ENCODE measurements around the gene TAF10.

TAF10 gene

GRCh38 chr11:6583584-6583983, 28.4 kb downstream of the TAF10 start:
- DNase-seq (ENCODE audit: low read depth), result no peak

GRCh38 chr11:6579681-6580080, 32.3 kb downstream of the TAF10 start:
- DNase-seq (ENCODE audit: low read depth), result no peak

DNA sequence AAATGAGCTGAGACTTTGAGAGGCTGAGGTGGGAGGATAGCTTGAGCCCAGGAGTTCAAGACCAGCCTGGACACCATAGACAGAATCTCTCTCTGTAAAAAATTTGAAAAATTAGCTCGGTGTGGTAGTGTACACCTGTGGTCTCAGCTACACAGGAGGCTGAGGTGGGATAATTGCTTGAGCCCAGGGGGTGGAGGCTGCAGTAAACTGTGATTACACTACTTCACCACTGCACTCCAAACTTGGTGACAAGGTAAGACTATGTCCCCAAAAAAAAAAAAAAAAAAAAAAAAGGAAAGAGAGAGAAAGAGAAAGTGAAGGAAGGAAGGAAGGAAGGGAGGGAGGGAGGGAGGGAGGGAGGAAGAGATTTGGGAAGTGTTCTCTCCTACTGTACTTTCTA, 33.9 kb downstream of the TAF10 start:
- DNase-seq (ENCODE audit: low read depth), result no peak

DNA sequence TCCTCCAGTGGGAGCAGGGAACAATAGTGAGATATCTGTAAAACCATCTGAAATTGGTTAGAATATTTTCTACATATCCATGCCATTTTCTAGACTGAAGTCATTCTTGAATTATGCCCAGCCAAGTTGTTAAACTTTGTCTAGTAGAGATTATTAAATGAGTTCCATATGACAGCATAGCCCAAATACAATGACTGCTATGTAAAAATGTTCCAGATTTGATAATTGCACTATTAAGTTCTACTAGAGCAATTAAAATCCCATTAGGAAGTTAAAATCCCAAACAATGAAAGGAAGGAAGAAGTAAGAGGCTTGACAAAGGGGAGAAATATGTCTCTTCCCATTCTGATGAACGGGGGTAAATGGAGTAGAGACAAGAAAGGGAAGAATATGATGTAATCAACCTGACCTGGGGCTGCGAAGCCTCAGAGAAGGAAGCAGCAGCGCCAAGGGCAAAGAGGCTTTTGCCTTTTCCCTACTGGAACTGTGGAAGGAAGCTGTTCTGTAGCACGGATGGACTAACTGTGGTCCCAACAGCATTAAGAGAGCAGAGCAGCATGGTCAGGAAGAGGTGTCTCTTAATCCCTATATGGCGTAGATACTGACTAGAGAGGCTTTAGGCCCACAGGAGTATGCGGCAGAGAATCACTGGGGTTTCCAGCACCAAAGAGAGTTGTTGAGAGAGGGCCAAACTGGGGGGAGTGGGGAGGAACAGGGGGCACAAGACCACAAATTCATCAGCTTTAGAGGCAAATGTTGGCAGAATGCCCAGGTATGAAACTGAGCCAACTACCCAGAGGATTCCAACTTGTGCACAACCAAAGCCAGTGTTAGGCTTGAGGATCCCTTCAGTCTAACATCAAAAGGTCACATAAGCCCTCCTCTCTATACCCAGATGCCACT, 35.3 kb downstream of the TAF10 start:
- no peak for DNase-seq (ENCODE audit: low read depth)

- DNase-seq (ENCODE audit: low read depth), result no peak
Measured at GRCh38 chr11:6574816-6575715, 37.0 kb downstream of the TAF10 start.

- no peak for DNase-seq (ENCODE audit: low read depth)
Measured at GRCh38 chr11:6572215-6572614, 39.8 kb downstream of the TAF10 start.

- DNase-seq (ENCODE audit: low read depth), result no peak
Measured at GRCh38 chr11:6571434-6572008, 40.5 kb downstream of the TAF10 start.

DNA sequence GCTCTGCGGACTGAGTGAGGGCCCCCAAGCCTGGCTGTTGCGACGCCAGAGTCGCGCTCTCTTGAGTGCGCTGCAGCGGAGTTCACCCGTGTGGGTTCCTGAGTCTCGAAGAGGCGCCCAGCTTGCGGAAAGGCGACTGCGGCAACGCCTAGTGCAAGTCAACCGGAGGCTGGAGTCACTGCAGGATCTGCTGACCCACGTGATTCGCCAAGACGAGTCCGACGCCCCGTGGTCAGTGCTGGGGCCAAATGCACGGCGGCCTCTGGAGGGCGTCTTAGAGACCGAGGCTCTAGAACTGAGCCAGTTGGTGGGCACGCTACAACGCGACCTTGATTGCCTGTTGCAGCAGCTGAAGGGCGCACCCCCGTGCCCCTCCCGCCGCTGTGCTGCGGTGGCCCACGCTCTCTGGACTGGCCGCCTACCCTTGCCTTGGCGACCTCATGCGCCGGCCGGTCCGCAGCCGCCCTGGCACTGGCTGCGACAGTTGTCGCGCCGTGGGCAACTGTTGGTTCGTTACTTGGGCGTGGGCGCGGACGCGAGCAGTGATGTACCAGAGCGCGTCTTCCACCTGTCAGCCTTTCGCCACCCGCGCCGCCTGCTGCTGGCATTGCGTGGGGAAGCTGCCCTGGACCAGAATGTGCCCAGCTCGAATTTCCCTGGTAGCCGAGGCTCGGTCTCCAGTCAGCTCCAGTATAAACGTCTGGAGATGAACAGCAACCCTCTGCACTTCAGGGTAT, 41.2 kb downstream of the TAF10 start:
- DNase-seq (ENCODE audit: low read depth), result no peak

DNA sequence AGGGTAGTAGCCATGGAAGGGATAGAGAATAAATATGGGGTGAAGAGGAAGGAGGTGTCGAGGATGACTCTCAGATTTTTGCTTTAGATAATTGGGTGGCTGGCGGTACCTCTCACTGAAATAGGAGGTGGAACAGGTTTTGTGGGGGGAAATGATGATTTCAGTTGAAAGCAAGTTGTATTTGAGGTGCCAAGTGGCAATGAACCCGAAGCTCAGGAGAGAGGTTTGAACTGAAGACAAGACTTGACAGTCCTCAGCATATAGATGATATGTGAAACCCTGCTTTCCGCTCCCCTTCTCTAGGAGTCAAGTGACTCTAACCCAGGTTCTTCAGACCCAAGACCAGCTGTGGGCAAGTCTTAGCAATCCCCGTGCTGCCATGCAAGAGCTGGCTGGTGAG, 42.3 kb downstream of the TAF10 start:
- no peak for DNase-seq (ENCODE audit: low read depth)

DNA sequence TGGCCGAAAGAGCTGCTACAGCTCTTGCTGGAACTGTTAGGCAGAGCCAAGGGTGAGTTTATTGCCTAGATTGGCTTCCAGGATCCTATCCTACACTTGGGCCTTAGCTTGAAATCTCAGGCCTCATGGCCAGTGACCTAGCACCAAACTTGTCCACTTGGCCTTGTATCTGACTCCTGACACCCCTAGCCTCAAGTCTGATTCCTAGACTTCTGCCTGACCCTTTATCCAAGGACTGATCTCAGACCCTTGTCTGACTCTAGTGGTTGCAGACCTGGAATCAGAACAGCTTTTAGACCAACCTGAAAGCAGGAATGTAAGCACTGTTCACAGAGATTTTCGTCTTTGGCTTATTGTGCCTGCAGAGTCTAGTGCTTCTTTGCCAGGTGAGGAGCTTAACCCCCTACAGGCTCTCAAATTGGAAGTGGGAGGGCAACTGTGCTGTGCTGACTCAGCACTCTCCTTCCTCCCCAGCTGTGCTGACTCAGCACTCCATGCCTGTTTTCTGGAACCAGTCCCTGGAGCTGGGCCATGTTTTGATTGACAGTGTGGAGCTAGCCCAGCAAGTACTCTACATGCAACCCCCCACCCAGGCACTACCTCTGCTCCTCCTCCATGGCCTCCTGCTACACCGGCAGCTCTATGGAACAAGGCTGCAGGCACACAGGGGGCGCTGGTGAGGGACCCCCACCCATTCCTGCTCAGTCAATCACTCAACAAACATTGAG, 43.7 kb downstream of the TAF10 start:
- DNase-seq (ENCODE audit: low read depth), result no peak

DNA sequence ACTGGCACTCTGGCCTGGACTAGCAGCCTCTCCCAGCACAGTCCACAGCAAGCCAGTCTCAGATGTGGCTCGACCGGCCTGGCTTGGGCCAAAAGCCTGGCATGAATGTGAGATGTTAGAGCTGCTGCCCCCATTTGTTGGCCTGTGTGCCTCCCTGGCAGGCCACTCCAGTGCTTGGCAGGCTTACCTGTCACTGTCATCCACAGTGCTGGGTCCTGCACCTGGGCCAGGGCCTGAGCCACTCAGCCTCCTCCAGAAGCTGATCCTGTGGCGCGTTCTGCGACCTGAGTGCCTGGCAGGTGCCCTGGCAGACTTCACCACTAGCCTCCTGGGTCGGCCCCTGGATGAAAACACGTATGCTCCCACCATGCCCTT, 44.7 kb downstream of the TAF10 start:
- DNase-seq (ENCODE audit: low read depth), result no peak

- no peak for DNase-seq (ENCODE audit: low read depth)
Measured at GRCh38 chr11:6566704-6567370, 45.2 kb downstream of the TAF10 start.

DNA sequence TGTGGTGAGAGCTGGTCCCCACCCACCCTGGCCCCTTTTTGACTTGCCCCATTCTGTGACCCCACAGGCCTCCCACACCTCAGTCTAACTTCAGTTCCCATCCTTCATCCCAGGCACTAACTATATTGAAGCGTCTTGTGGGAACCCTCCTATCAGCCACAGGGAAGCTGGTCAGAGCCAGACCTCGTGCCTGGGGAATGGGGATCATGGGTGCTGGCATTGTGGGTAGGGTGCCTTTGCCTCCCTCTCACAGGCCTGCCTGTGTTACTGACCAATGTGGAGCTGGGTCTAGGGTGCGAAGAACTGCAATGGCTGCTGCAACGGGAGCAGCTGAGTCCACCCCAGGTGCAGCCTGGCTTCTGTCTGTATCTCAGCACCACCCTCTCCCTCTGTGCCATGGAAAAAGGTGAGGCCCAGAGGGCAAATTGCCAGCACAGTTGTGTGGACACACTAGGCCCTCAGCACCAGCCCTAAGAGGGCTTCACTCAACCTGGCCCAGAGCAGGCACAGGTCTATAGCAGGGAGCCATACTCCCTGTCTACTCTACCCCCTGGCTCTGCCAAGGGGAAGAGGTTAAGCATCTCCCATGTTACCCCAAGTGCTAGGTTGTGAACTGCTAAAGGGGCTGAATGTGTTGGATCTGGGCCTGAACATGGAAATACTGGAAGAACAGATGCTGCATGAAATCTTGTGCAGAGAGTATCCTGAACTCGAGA, 45.9 kb downstream of the TAF10 start:
- DNase-seq (ENCODE audit: low read depth), result no peak

DNA sequence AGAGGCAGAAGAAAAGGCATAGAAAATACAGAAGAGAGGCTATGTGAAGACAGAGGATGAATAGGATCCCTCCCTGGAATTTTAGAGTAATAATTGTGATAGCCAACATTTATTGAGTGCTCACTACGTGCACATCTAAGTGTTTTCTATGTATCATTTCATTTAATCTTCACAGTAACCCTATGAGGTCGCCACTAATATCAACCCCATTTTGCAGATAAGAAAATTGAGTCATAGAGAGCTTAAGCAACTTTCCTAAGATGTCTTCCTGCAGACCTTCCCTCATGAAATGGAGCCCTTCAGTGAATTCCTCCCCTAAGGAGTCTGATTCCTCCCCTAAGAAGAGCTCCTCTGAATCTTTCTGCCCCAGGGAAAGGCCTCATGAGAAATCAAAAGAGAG, 46.7 kb downstream of the TAF10 start:
- DNase-seq (ENCODE audit: low read depth), result no peak

- DNase-seq (ENCODE audit: low read depth), result no peak
Measured at GRCh38 chr11:6563667-6564066, 48.3 kb downstream of the TAF10 start.

- DNase-seq (ENCODE audit: low read depth), result no peak
Measured at GRCh38 chr11:6563121-6563619, 48.8 kb downstream of the TAF10 start.

DNA sequence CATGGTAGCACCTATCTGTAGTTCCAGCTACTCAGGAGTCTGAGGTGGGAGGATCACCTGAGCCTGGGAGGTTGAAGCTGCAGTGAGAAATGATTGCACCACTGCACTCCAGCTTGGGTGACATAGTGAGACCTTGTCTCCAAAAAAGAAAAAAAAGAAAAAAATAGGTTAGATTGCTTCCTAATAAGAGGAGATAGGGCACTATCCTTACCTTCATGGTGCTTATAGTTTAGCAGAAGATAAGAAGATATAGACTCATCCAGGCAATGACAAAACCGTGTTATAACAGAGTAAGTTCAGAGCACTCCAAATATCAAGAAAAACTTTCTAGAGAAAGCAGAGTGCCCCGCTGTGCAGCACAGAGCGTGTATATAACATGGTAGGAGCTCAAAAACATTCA, 50.7 kb downstream of the TAF10 start:
- no peak for DNase-seq (ENCODE audit: low read depth)
